ENCODE results near the gene THOC6. TPM values are rescaled to one million over a fixed set of nuclear protein-coding genes. Genes with fewer than 3 reads are reported as not detected.
"Not testable (repeated sequence)": the region's sequence is repeated elsewhere in the genome, so short reads cannot be mapped to it uniquely, and the experiment has no call there.

THOC6 gene
- polyA plus RNA-seq, 12 donors, result 14.4 to 839 (median 18.9) TPM

GRCh38 chr16:3069146-3069545, 45.3 kb downstream of the THOC6 start:
- not testable (repeated sequence) for DNase-seq

- DNase-seq, result no peak
Measured at GRCh38 chr16:3070608-3071111, 46.8 kb downstream of the THOC6 start.

- no peak for DNase-seq
Measured at GRCh38 chr16:3071655-3072054, 47.8 kb downstream of the THOC6 start.

DNA sequence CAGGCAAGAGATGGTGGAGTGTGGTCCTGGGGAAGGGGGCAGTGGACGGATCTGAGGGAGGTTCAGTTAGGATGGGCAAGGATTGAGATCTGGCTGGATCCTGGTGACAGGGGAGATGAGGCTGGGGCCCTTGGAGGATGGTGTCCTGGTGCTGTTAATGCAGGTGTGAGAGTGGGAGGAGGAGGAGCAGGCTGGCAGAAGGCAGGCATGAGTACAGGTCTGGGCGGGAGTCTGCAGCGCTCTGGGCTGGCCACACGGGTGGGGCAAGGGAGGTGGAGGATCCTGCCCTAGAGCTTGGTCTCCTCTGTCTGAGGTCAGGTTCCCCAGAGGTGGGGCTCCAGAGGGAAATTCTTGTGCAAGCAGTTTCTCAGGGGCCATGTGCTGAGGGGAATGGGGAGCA, 48.3 kb downstream of the THOC6 start:
- not testable (repeated sequence) for DNase-seq

GRCh38 chr16:3072576-3073263, 48.9 kb downstream of the THOC6 start:
- DNase-seq, result not testable (repeated sequence)

DNA sequence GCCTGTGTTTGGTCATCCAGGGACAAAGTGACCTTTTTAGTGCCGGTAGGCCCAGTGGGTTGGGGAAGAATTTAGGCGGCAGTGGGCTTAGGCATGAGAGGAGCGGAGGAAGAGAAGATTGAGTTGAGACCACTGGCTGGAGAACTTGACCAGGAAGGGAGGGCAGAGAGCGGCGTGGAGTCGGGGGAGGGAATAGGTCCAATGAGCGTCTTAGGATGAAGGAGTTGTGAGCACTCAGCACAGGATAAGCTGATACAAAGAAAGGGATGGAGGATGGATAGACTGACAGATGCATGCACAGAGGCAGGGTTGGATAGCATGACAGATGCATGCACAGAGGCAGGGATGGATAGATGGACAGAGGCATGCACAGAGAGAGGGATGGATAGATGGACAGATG, 49.6 kb downstream of the THOC6 start:
- no peak for DNase-seq

- DNase-seq, result no peak
Measured at GRCh38 chr16:3074860-3075522, 51.2 kb downstream of the THOC6 start.

DNA sequence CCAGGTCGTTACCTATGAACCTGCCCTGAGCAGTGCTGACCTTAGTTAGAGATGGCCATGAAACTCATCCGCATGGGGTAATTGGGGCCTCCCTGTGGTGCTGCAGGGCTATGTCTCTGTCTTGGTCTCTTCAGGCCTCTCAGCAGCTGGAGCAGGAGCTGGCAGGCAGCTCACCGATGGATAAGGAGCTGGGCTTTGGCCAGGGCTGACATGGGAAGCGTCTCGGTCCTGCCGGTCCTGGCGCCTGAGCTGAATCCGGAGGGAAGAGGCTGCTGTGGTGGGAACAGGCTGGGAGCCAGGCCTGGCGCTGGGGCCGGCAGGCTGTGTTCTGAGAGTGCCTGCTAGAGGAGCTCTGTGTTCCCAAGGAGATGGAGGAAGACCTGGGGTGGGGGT, 51.7 kb downstream of the THOC6 start:
- DNase-seq, result no peak

- DNase-seq, result not testable (repeated sequence)
Measured at GRCh38 chr16:3075946-3076345, 52.1 kb downstream of the THOC6 start.

DNA sequence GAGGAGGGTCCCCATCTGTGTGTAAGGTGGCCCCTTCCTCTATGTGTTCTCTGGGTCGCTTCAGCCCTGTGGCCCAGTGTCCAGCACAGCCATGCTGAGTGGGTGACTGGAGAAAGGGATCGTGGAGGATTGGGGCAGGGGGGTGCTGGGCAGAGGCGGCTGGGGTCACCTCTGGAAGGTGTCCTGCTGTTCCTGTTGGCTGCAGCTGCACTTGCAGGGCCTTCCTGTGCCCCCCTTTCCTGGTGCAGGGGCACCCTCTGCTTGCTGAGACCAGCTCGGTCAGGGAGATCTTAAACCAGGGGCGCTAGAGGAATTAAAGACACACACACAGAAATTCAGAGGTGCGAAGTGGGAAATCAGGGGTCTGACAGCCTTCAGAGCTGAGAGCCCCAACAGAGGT, 52.7 kb downstream of the THOC6 start:
- no peak for DNase-seq

Other genes with a start within 250 kb of the THOC6 start
- 100 to 1,000 TPM in 10 of 12 donors, 10 to 100 TPM in 1, not detected in 1; 77.3 to 189 (median 135) TPM for gene ELOB, start 246.8 kb upstream of the THOC6 start, polyA plus RNA-seq (ENCODE audit: insufficient read length in 12 of 12)
- not detected for gene PRSS33, start 236.5 kb upstream of the THOC6 start, polyA plus RNA-seq (ENCODE audit: insufficient read length in 12 of 12)
- gene PRSS41, start 225.6 kb upstream of the THOC6 start, polyA plus RNA-seq (ENCODE audit: insufficient read length in 12 of 12), result not detected
- under 1 TPM in 3 of 12 donors, not detected in 9; 0.18 to 0.46 (median 0.19) TPM for gene PRSS21, start 206.8 kb upstream of the THOC6 start, polyA plus RNA-seq (ENCODE audit: insufficient read length in 12 of 12)
- under 1 TPM in 7 of 12 donors, not detected in 5; 0.23 to 0.97 (median 0.37) TPM for gene ZG16B, start 193.7 kb upstream of the THOC6 start, polyA plus RNA-seq (ENCODE audit: insufficient read length in 12 of 12)
- gene PRSS22, start 165.9 kb upstream of the THOC6 start, polyA plus RNA-seq (ENCODE audit: insufficient read length in 12 of 12), result 1 to 10 TPM in 2 of 12 donors, under 1 TPM in 2, not detected in 8; 0.13 to 2.1 (median 1.3) TPM
- gene FLYWCH2, start 140.8 kb upstream of the THOC6 start, polyA plus RNA-seq (ENCODE audit: insufficient read length in 12 of 12), result 10 to 100 TPM in 11 of 12 donors, not detected in 1; 11.6 to 40.5 (median 15.6) TPM
- gene FLYWCH1, start 112.1 kb upstream of the THOC6 start, polyA plus RNA-seq (ENCODE audit: insufficient read length in 12 of 12), result 10 to 100 TPM in 11 of 12 donors, not detected in 1; 11.7 to 27.5 (median 18.3) TPM
- gene KREMEN2, start 59.8 kb upstream of the THOC6 start, polyA plus RNA-seq (ENCODE audit: insufficient read length in 12 of 12), result 10 to 100 TPM in 2 of 12 donors, 1 to 10 TPM in 9, not detected in 1; 2.6 to 37.4 (median 5.2) TPM
- 10 to 100 TPM in 2 of 12 donors, 1 to 10 TPM in 9, not detected in 1; 4.8 to 16.7 (median 6.4) TPM for gene PAQR4, start 54.7 kb upstream of the THOC6 start, polyA plus RNA-seq (ENCODE audit: insufficient read length in 12 of 12)
- gene PKMYT1, start 43.6 kb upstream of the THOC6 start, polyA plus RNA-seq (ENCODE audit: insufficient read length in 12 of 12), result 10 to 100 TPM in 7 of 12 donors, 1 to 10 TPM in 4, not detected in 1; 7.3 to 22.6 (median 11.2) TPM
- 1 to 10 TPM in 8 of 12 donors, under 1 TPM in 3, not detected in 1; 0.39 to 5.2 (median 2.0) TPM for gene CLDN9, start 11.1 kb upstream of the THOC6 start, polyA plus RNA-seq (ENCODE audit: insufficient read length in 12 of 12)
- 1 to 10 TPM in 3 of 12 donors, under 1 TPM in 7, not detected in 2; 0.26 to 9.1 (median 0.41) TPM for gene CLDN6, start 5.9 kb upstream of the THOC6 start, polyA plus RNA-seq (ENCODE audit: insufficient read length in 12 of 12)
- 100 to 1,000 TPM in 1 of 12 donors, 10 to 100 TPM in 10, not detected in 1; 17.2 to 159 (median 35.9) TPM for gene TNFRSF12A, start 3.7 kb upstream of the THOC6 start, polyA plus RNA-seq (ENCODE audit: insufficient read length in 12 of 12)
- gene HCFC1R1, start 93 bp upstream of the THOC6 start, polyA plus RNA-seq (ENCODE audit: insufficient read length in 12 of 12), result 100 to 1,000 TPM in 7 of 12 donors, 10 to 100 TPM in 4, not detected in 1; 82.4 to 162 (median 104) TPM
- 1 to 10 TPM in 4 of 12 donors, not detected in 8; 1.0 to 7.7 (median 2.8) TPM for gene BICDL2, start 12.9 kb downstream of the THOC6 start, polyA plus RNA-seq (ENCODE audit: insufficient read length in 12 of 12)
- gene MMP25, start 22.5 kb downstream of the THOC6 start, polyA plus RNA-seq (ENCODE audit: insufficient read length in 12 of 12), result 1 to 10 TPM in 10 of 12 donors, not detected in 2; 1.1 to 5.9 (median 2.0) TPM
- 100 to 1,000 TPM in 7 of 12 donors, 10 to 100 TPM in 4, not detected in 1; 34.5 to 228 (median 112) TPM for gene IL32, start 41.6 kb downstream of the THOC6 start, polyA plus RNA-seq (ENCODE audit: insufficient read length in 12 of 12)
- gene ZSCAN10, start 75.3 kb downstream of the THOC6 start, polyA plus RNA-seq (ENCODE audit: insufficient read length in 12 of 12), result under 1 TPM in 8 of 12 donors, not detected in 4; 0.22 to 0.67 (median 0.31) TPM
- gene ZNF205, start 88.6 kb downstream of the THOC6 start, polyA plus RNA-seq (ENCODE audit: insufficient read length in 12 of 12), result 10 to 100 TPM in 11 of 12 donors, not detected in 1; 10.3 to 20.5 (median 12.4) TPM
- gene ZNF213, start 111.0 kb downstream of the THOC6 start, polyA plus RNA-seq (ENCODE audit: insufficient read length in 12 of 12), result 10 to 100 TPM in 4 of 12 donors, 1 to 10 TPM in 7, not detected in 1; 7.3 to 13.0 (median 9.5) TPM
- not detected for gene OR1F1, start 164.2 kb downstream of the THOC6 start, polyA plus RNA-seq (ENCODE audit: insufficient read length in 12 of 12)
- 10 to 100 TPM in 1 of 12 donors, 1 to 10 TPM in 10, not detected in 1; 6.3 to 14.0 (median 7.6) TPM for gene ZNF200, start 211.1 kb downstream of the THOC6 start, polyA plus RNA-seq (ENCODE audit: insufficient read length in 12 of 12)
- gene MEFV, start 232.6 kb downstream of the THOC6 start, polyA plus RNA-seq (ENCODE audit: insufficient read length in 12 of 12), result 1 to 10 TPM in 1 of 12 donors, under 1 TPM in 9, not detected in 2; 0.16 to 1.3 (median 0.25) TPM